IMR-90 (cell line): ENCODE data around the gene FRMD6. TPM values are rescaled to one million over a fixed set of nuclear protein-coding genes. Genes with fewer than 3 reads are reported as not detected.

Experiments used
- ATAC-seq: fragments of 200-7000 bp; cut with Tn5 transposase; 2 replicates; pipeline ENCODE4 v1.9.1; 2020; ENCODE audit warnings: low read depth, mild to moderate bottlenecking, moderate library complexity
- BruUV-seq: library from RNA; stranded (reverse); fragments of 400-500 nt; replicated peaks from 2 replicates; lab custom pipeline; 2021; lab: Mats Ljungman, UMichigan
- CTCF ChIA-PET: fragments of 300-600 bp; formaldehyde crosslinking; extraction: SDS; loops from one replicate; lab custom pipeline; 2021; ENCODE audit warnings: antibody characterized with exemption; lab: Yijun Ruan, JAX
- POLR2A ChIA-PET: fragments of 300-600 bp; sonication (Branson Sonifier 250); formaldehyde crosslinking; loops from one replicate; lab custom pipeline; 2022; ENCODE audit warnings: antibody characterized with exemption; ENCODE audit not compliant: unreplicated experiment; lab: Charles Lee
- DNase-seq: peaks from one replicate; pipeline ENCODE4 v3.0.0; 2013
- H2AFZ ChIP-seq: replicated peaks from 2 replicates; pipeline ENCODE3; 2013; ENCODE audit warnings: low read length, mild to moderate bottlenecking; ENCODE audit not compliant: poor library complexity
- H2AK5ac ChIP-seq: 2 replicates; pipeline ENCODE4 v1.6.1; 2013; ENCODE audit warnings: low read depth, low read length, inconsistent platforms
- H2AK9ac ChIP-seq: replicated peaks from 2 replicates; pipeline ENCODE3; 2013; ENCODE audit warnings: mild to moderate bottlenecking, low read depth, low read length, moderate library complexity; ENCODE audit not compliant: poor library complexity
- H2BK120ac ChIP-seq: 2 replicates; pipeline ENCODE4 v1.6.1; 2013; ENCODE audit warnings: low read depth, low read length, inconsistent platforms
- H2BK15ac ChIP-seq: 3 replicates; pipeline ENCODE4 v1.6.1; 2013; ENCODE audit warnings: low read depth, low read length, inconsistent platforms
- H2BK20ac ChIP-seq: 2 replicates; pipeline ENCODE4 v1.6.1; 2013; ENCODE audit warnings: low read depth, mild to moderate bottlenecking, inconsistent platforms, low read length, moderate library complexity
- H2BK5ac ChIP-seq: 2 replicates; pipeline ENCODE4 v1.6.1; 2013; ENCODE audit warnings: mild to moderate bottlenecking, low read depth, low read length, inconsistent platforms; ENCODE audit not compliant: poor library complexity, severe bottlenecking
- H3K14ac ChIP-seq: replicated peaks from 2 replicates; pipeline ENCODE4 v1.6.1; 2013; ENCODE audit warnings: low read depth, low read length, inconsistent platforms
- H3K18ac ChIP-seq: 2 replicates; pipeline ENCODE4 v1.6.1; 2013; ENCODE audit warnings: low read depth, low read length, control low read depth
- H3K23ac ChIP-seq: 2 replicates; pipeline ENCODE4 v1.6.1; 2013; ENCODE audit warnings: low read depth, low read length, inconsistent platforms
- H3K27ac ChIP-seq: 2 replicates; pipeline ENCODE4 v1.5.1; 2013; ENCODE audit warnings: mild to moderate bottlenecking, control low read depth, low read length; ENCODE audit not compliant: insufficient read depth
- H3K27me3 ChIP-seq: 2 replicates; pipeline ENCODE4 v1.6.1; 2013; ENCODE audit warnings: low read length; ENCODE audit not compliant: control insufficient read depth, insufficient read depth
- H3K36me3 ChIP-seq: 2 replicates; pipeline ENCODE4 v1.6.1; 2013; ENCODE audit warnings: low read length, mixed read lengths; ENCODE audit not compliant: control insufficient read depth, insufficient read depth
- H3K4ac ChIP-seq: 2 replicates; pipeline ENCODE4 v1.6.1; 2013; ENCODE audit warnings: low read depth, low read length, inconsistent platforms
- H3K4me1 ChIP-seq: 2 replicates; pipeline ENCODE4 v1.6.1; 2013; ENCODE audit warnings: low read length, mixed read lengths; ENCODE audit not compliant: control insufficient read depth, insufficient read depth
- H3K4me2 ChIP-seq: 2 replicates; pipeline ENCODE4 v1.6.1; 2013; ENCODE audit warnings: low read depth, mild to moderate bottlenecking, control low read depth, low read length, moderate library complexity
- H3K4me3 ChIP-seq: 2 replicates; pipeline ENCODE4 v1.5.1; 2013; ENCODE audit warnings: low read depth, mild to moderate bottlenecking, control low read depth, low read length, moderate library complexity; ENCODE audit not compliant: insufficient read depth
- H3K56ac ChIP-seq: 2 replicates; pipeline ENCODE4 v1.6.1; 2013; ENCODE audit warnings: low read length, inconsistent platforms; ENCODE audit not compliant: insufficient read depth; ENCODE audit errors: extremely low read depth
- H3K79me1 ChIP-seq, 2 experiments: 2 replicates each; pipeline ENCODE4 v1.6.1; 2013; ENCODE audit warnings: low read length in 2 of 2, inconsistent platforms in 1 of 2, low read depth in 1 of 2
- H3K9ac ChIP-seq: 2 replicates; pipeline ENCODE4 v1.6.1; 2013; ENCODE audit warnings: low read depth, low read length, control low read depth
- H3K9me1 ChIP-seq: 2 replicates; pipeline ENCODE4 v1.6.1; 2013; ENCODE audit warnings: low read length, inconsistent platforms; ENCODE audit not compliant: insufficient read depth
- H3K9me3 ChIP-seq: 2 replicates; pipeline ENCODE4 v1.6.1; 2013; ENCODE audit warnings: low read length; ENCODE audit not compliant: control insufficient read depth, insufficient read depth
- H4K20me1 ChIP-seq: 2 replicates; pipeline ENCODE4 v1.6.1; 2013; ENCODE audit warnings: low read length, inconsistent platforms; ENCODE audit not compliant: insufficient read depth
- H4K5ac ChIP-seq: 2 replicates; pipeline ENCODE4 v1.6.1; 2013; ENCODE audit warnings: mild to moderate bottlenecking, low read depth, low read length, control low read depth
- H4K8ac ChIP-seq, 2 experiments: 2 replicates each; pipeline ENCODE4 v1.6.1; 2013; ENCODE audit warnings: low read depth in 2 of 2, low read length in 2 of 2, control low read depth in 1 of 2, inconsistent platforms in 1 of 2
- H4K91ac ChIP-seq: 2 replicates; pipeline ENCODE4 v1.6.1; 2013; ENCODE audit warnings: low read depth, low read length, inconsistent platforms; ENCODE audit not compliant: insufficient read depth
- BHLHE40 ChIP-seq: fragments of 150-350 bp; IDR thresholded peaks from 2 replicates; pipeline ENCODE4 v1.6.1; 2016; ENCODE audit warnings: mild to moderate bottlenecking, low read depth, low read length
- CEBPB ChIP-seq: IDR thresholded peaks from 2 replicates; pipeline ENCODE4 v1.6.1; 2012; ENCODE audit warnings: low read depth, low read length, improper control_type of control experiment
- CHD1 ChIP-seq: IDR thresholded peaks from 2 replicates; pipeline ENCODE4 v1.6.1; 2012; ENCODE audit warnings: low read depth, low read length, improper control_type of control experiment
- FOS ChIP-seq: fragments of 150-350 bp; IDR thresholded peaks from 2 replicates; pipeline ENCODE4 v1.6.1; 2016; ENCODE audit warnings: low read depth, low read length
- MAFK ChIP-seq: IDR thresholded peaks from 2 replicates; pipeline ENCODE4 v1.6.1; 2012; ENCODE audit warnings: low read depth, low read length, improper control_type of control experiment
- MAZ ChIP-seq: IDR thresholded peaks from 2 replicates; pipeline ENCODE4 v1.6.1; 2012; ENCODE audit warnings: low read depth, mild to moderate bottlenecking, low read length, improper control_type of control experiment, moderate library complexity, borderline replicate concordance
- MXI1 ChIP-seq: IDR thresholded peaks from 2 replicates; pipeline ENCODE4 v1.6.1; 2012; ENCODE audit warnings: low read depth, mild to moderate bottlenecking, low read length, moderate library complexity, borderline replicate concordance
- NFE2L2 ChIP-seq: fragments of 150-350 bp; IDR thresholded peaks from 2 replicates; pipeline ENCODE4 v1.6.1; 2016; ENCODE audit warnings: low read depth, mild to moderate bottlenecking, low read length
- POLR2A ChIP-seq: IDR thresholded peaks from 2 replicates; pipeline ENCODE4 v1.6.1; 2012; ENCODE audit warnings: mild to moderate bottlenecking, low read depth, low read length
- RAD21 ChIP-seq: IDR thresholded peaks from 2 replicates; pipeline ENCODE4 v1.6.1; 2012; ENCODE audit warnings: low read length, improper control_type of control experiment
- RCOR1 ChIP-seq: IDR thresholded peaks from 2 replicates; pipeline ENCODE4 v1.6.1; 2012; ENCODE audit warnings: mild to moderate bottlenecking, low read length, improper control_type of control experiment; ENCODE audit not compliant: insufficient replicate concordance
- RFX5 ChIP-seq: IDR thresholded peaks from 2 replicates; pipeline ENCODE4 v1.8.0; 2012; ENCODE audit warnings: low read depth, mild to moderate bottlenecking, low read length, moderate library complexity
- SMC3 ChIP-seq: fragments of 150-350 bp; IDR thresholded peaks from 2 replicates; pipeline ENCODE4 v1.6.1; 2016; ENCODE audit warnings: low read depth, mild to moderate bottlenecking, antibody characterized with exemption, low read length, moderate library complexity
- WGBS, 2 experiments: methylation state at CpG; one replicate each; pipeline versions ENCODE4 v1.1.5 to v1.1.7; 2013; ENCODE audit warnings: missing lambda C conversion rate in 2 of 2; ENCODE audit not compliant: insufficient read length in 1 of 2; ENCODE audit errors: extremely low coverage in 2 of 2; 5-methylcytosine and 5-hydroxymethylcytosine counted together
- dilution Hi-C: fragments of 300-500 bp; cut with HindIII; formaldehyde crosslinking; loops from one replicate; pipeline ENCODE4 v1.14.3; 2018; ENCODE audit warnings: low sequenced_read_pairs; ENCODE audit not compliant: unreplicated experiment
- in situ Hi-C: fragments of 300-500 bp; cut with MboI; formaldehyde crosslinking; loops from 3 replicates; pipeline ENCODE4 v1.14.3; 2019; ENCODE audit warnings: low sequenced_read_pairs, inconsistent platforms, mixed read lengths
- intact Hi-C: fragments of 100-400 bp; cut with micrococcal nuclease; formaldehyde crosslinking; loops from 2 replicates; pipeline ENCODE4 v1.10.0; 2022
- polyA plus RNA-seq, 3 experiments: library from polyadenylated mRNA; depleted of rRNA; stranded (reverse); fragments of >200 nt; gene quantifications; 2 replicates each; pipeline ENCODE4 v1.2.3, GENCODE V29; 2012; ENCODE audit warnings: low replicate concordance in 1 of 3
- total RNA-seq: library from RNA; depleted of rRNA; stranded (reverse); fragments of >200 nt; gene quantifications from 2 replicates; pipeline ENCODE4 v1.2.3, GENCODE V29; 2012
- TF ChIP-seq, protein P1 (sequence below): conservative IDR thresholded peaks from 2 replicates; pipeline ENCODE4 v1.5.1; 2012; ENCODE audit warnings: mild to moderate bottlenecking, low read depth, low read length, improper control_type of control experiment
- TF ChIP-seq, protein P2 (sequence below): fragments of 150-350 bp; IDR thresholded peaks from 2 replicates; pipeline ENCODE4 v1.6.1; 2016; ENCODE audit warnings: low read depth, mild to moderate bottlenecking, low read length, moderate library complexity, borderline replicate concordance
- TF ChIP-seq, protein P3 (sequence below): fragments of 150-350 bp; IDR thresholded peaks from 2 replicates; pipeline ENCODE4 v1.6.1; 2017; ENCODE audit warnings: mild to moderate bottlenecking, antibody characterized with exemption, low read length, low read depth

Gene FRMD6
- total and polyA plus RNA-seq, 2 of the 4 experiments (the other 2 are of a cell fraction): 243 to 682 TPM

DNA sequence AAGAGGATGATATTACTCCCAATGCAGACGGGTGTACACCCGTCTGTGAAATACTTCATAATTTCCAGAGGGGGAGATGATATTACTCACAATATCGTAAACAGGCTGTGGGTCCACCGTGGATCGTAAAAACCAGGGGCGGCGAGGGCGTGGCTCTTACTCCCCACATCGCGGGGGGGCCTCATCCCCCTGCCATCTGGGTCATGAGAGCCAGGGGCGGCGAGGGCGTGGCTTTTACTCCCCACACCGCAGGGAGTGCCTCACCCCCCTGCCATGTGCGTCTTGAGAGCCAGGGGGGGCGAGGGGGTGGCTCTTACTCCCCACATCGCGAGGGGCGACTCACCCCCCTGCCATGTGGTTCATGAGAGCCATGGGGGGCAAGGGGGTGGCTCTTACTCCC, 122.5 kb downstream of the FRMD6 start:
- H4K20me1 ChIP-seq: no peaks in the 10 kb centered on the region
- WGBS, 2 experiments: 100% methylated on average over 3 of the region's 19 CpGs; no CpG with 5 or more reads in 1 of the 2 experiments
- dilution Hi-C loops: no loop called here
- no peak overlapping the region for H3K14ac ChIP-seq
- H3K27ac ChIP-seq: no peak overlapping the region
- H2BK120ac ChIP-seq: no peak overlapping the region
- H3K18ac ChIP-seq: no peak overlapping the region
- no peak overlapping the region for H2BK15ac ChIP-seq
- H3K4me1 ChIP-seq: peaks cover 2% of the 10 kb centered on the region; the same call in 1 of the 2 replicates
- no peak overlapping the region for H2BK5ac ChIP-seq
- no peak overlapping the region for H4K8ac ChIP-seq
- H3K9me3 ChIP-seq: no peaks in the 10 kb centered on the region
- no peak overlapping the region for H3K56ac ChIP-seq
- no peak overlapping the region for H2AK9ac ChIP-seq
- no peaks in the 10 kb centered on the region for H3K36me3 ChIP-seq
- no peak overlapping the region for H4K5ac ChIP-seq
- ChIA-PET POLR2A (no interaction called here), CTCF (no interaction called here)
- H3K4ac ChIP-seq: no peak overlapping the region
- no peak overlapping the region for H3K9ac ChIP-seq
- H3K27me3 ChIP-seq: no peaks in the 10 kb centered on the region
- H3K23ac ChIP-seq: no peak overlapping the region
- in situ Hi-C loops: loop anchor here (10.0 kb wide), 3 partner anchors 119 to 489 kb away; partner anchors contain the start of gene FRMD6
- H2AK5ac ChIP-seq: no peak overlapping the region
- ATAC-seq (no peak), DNase-seq (no peak)
- no peak for TF ChIP-seq CEBPB
- TF ChIP-seq RCOR1: no peak
- TF ChIP-seq POLR2A: no peak
- TF ChIP-seq, protein P1, sequence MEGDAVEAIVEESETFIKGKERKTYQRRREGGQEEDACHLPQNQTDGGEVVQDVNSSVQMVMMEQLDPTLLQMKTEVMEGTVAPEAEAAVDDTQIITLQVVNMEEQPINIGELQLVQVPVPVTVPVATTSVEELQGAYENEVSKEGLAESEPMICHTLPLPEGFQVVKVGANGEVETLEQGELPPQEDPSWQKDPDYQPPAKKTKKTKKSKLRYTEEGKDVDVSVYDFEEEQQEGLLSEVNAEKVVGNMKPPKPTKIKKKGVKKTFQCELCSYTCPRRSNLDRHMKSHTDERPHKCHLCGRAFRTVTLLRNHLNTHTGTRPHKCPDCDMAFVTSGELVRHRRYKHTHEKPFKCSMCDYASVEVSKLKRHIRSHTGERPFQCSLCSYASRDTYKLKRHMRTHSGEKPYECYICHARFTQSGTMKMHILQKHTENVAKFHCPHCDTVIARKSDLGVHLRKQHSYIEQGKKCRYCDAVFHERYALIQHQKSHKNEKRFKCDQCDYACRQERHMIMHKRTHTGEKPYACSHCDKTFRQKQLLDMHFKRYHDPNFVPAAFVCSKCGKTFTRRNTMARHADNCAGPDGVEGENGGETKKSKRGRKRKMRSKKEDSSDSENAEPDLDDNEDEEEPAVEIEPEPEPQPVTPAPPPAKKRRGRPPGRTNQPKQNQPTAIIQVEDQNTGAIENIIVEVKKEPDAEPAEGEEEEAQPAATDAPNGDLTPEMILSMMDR: no peak
- TF ChIP-seq NFE2L2: no peak
- TF ChIP-seq, protein P2, sequence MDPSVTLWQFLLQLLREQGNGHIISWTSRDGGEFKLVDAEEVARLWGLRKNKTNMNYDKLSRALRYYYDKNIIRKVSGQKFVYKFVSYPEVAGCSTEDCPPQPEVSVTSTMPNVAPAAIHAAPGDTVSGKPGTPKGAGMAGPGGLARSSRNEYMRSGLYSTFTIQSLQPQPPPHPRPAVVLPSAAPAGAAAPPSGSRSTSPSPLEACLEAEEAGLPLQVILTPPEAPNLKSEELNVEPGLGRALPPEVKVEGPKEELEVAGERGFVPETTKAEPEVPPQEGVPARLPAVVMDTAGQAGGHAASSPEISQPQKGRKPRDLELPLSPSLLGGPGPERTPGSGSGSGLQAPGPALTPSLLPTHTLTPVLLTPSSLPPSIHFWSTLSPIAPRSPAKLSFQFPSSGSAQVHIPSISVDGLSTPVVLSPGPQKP: no peak
- no peak for TF ChIP-seq RFX5
- TF ChIP-seq MXI1: no peak
- TF ChIP-seq MAFK: no peak
- no peak for TF ChIP-seq CHD1
- TF ChIP-seq SMC3: no peak
- no peak for TF ChIP-seq MAZ
- TF ChIP-seq, protein P3, sequence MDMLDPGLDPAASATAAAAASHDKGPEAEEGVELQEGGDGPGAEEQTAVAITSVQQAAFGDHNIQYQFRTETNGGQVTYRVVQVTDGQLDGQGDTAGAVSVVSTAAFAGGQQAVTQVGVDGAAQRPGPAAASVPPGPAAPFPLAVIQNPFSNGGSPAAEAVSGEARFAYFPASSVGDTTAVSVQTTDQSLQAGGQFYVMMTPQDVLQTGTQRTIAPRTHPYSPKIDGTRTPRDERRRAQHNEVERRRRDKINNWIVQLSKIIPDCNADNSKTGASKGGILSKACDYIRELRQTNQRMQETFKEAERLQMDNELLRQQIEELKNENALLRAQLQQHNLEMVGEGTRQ: no peak
- TF ChIP-seq FOS: no peak
- TF ChIP-seq BHLHE40: no peak
- TF ChIP-seq RAD21: no peak
- H3K4me3 ChIP-seq: no peak overlapping the region
- no peaks in the 10 kb centered on the region for H3K79me1 ChIP-seq
- H3K9me1 ChIP-seq: no peaks in the 10 kb centered on the region
- intact Hi-C loops: loop anchor here (10.0 kb wide), 1 partner anchor 379 kb away; no protein-coding TSS in a partner anchor
- H2AFZ ChIP-seq: no peak overlapping the region
- BruUV-seq: no TSS peak
- H3K4me2 ChIP-seq: no peak overlapping the region
- no peak overlapping the region for H2BK20ac ChIP-seq
- H4K91ac ChIP-seq: no peak overlapping the region
